Urinary bladder (tissue), 4 donors: Measurements from ENCODE around the gene PRLR. TPM values are rescaled to one million over a fixed set of nuclear protein-coding genes. Genes with fewer than 3 reads are reported as not detected.

Source experiments
- DNase-seq: peaks from one replicate; pipeline ENCODE4 v3.0.0-alpha.2; 2015; ENCODE audit errors: extremely low spot score
- H3K27ac ChIP-seq: one replicate; pipeline ENCODE4 v1.5.1; 2013; ENCODE audit warnings: low read depth, mild to moderate bottlenecking, moderate library complexity
- H3K36me3 ChIP-seq: one replicate; pipeline ENCODE4 v1.6.1; 2013; ENCODE audit warnings: mild to moderate bottlenecking, moderate library complexity; ENCODE audit not compliant: insufficient read depth
- H3K4me1 ChIP-seq: one replicate; pipeline ENCODE4 v1.6.1; 2013; ENCODE audit warnings: mild to moderate bottlenecking, moderate library complexity; ENCODE audit not compliant: insufficient read depth
- H3K4me3 ChIP-seq: one replicate; pipeline ENCODE4 v1.5.1; 2013; ENCODE audit warnings: low read depth, low read length
- WGBS: extraction: QIAGEN DNeasy Blood & Tissue Kit; methylation state at CpG from one replicate; pipeline ENCODE4 v1.1.7; 2013; 5-methylcytosine and 5-hydroxymethylcytosine counted together
- polyA plus RNA-seq: library from polyadenylated mRNA; stranded (reverse); fragments of 200-250 nt; gene quantifications from one replicate; pipeline ENCODE4 v1.2.3, GENCODE V29; 2013
- total RNA-seq: library from RNA; depleted of rRNA; stranded (reverse); fragments of >200 nt; gene quantifications from one replicate; pipeline ENCODE4 v1.2.3, GENCODE V29; 2014
- donor health status: healthy with polysubstance abuse.
- donor health status: healthy.

PRLR gene
- total and polyA plus RNA-seq, 2 donors: 0.98 to 9.7 TPM

GRCh38 chr5:35177783-35178182 is 52.5 kb downstream of the PRLR start:
- no peaks in the 10 kb centered on the region for H3K36me3 ChIP-seq
- no peak overlapping the region for H3K4me3 ChIP-seq
- H3K27ac ChIP-seq: no peak overlapping the region
- no peak for DNase-seq
- H3K4me1 ChIP-seq: no peaks in the 10 kb centered on the region
- 93% methylated on average over 3 of the region's 3 CpGs for WGBS

GRCh38 chr5:35172533-35172932 is 57.8 kb downstream of the PRLR start:
- Histone ChIP-seq H3K27ac (no peak overlapping the region), H3K4me1 (no peaks in the 10 kb centered on the region), H3K4me3 (no peak overlapping the region), H3K36me3 (no peaks in the 10 kb centered on the region)
- 76% methylated on average over 5 of the region's 5 CpGs for WGBS
- DNase-seq: no peak

GRCh38 chr5:35171991-35172390 is 58.3 kb downstream of the PRLR start:
- WGBS: 81% methylated on average over 4 of the region's 4 CpGs

GRCh38 chr5:35171078-35171477 is 59.2 kb downstream of the PRLR start:
- H3K36me3 ChIP-seq: no peaks in the 10 kb centered on the region
- no peaks in the 10 kb centered on the region for H3K4me1 ChIP-seq
- DNase-seq: no peak
- H3K27ac ChIP-seq: no peak overlapping the region
- H3K4me3 ChIP-seq: no peak overlapping the region

More at GRCh38 chr5:35171991-35172390, 58.3 kb downstream of the PRLR start:
- Histone ChIP-seq H3K4me3 (no peak overlapping the region), H3K36me3 (no peaks in the 10 kb centered on the region), H3K27ac (no peak overlapping the region), H3K4me1 (no peaks in the 10 kb centered on the region)
- no peak for DNase-seq

- H3K4me3 ChIP-seq: no peak overlapping the region
- H3K36me3 ChIP-seq: no peaks in the 10 kb centered on the region
- no peak for DNase-seq
- WGBS: 82% methylated on average over 1 of the region's 1 CpG
- H3K27ac ChIP-seq: no peak overlapping the region
- no peaks in the 10 kb centered on the region for H3K4me1 ChIP-seq
These were observed 64.2 kb downstream of the PRLR start for GRCh38 chr5:35166043-35166442.

GRCh38 chr5:35164860-35165542 is 65.3 kb downstream of the PRLR start:
- no peak overlapping the region for H3K4me3 ChIP-seq
- no peak overlapping the region for H3K27ac ChIP-seq
- no peaks in the 10 kb centered on the region for H3K4me1 ChIP-seq
- DNase-seq: no peak
- no peaks in the 10 kb centered on the region for H3K36me3 ChIP-seq
- WGBS: 92% methylated on average over 4 of the region's 4 CpGs

- no peaks in the 10 kb centered on the region for H3K36me3 ChIP-seq
- H3K27ac ChIP-seq: no peak overlapping the region
- DNase-seq: no peak
- no peaks in the 10 kb centered on the region for H3K4me1 ChIP-seq
- no peak overlapping the region for H3K4me3 ChIP-seq
These were observed 66.6 kb downstream of the PRLR start for GRCh38 chr5:35163710-35164033.

- WGBS: 87% methylated on average over 11 of the region's 11 CpGs
- Histone ChIP-seq H3K4me1 (no peaks in the 10 kb centered on the region), H3K36me3 (no peaks in the 10 kb centered on the region), H3K27ac (no peak overlapping the region), H3K4me3 (no peak overlapping the region)
- DNase-seq: no peak
These were observed 67.2 kb downstream of the PRLR start for GRCh38 chr5:35162848-35163709.

- Histone ChIP-seq H3K27ac (no peak overlapping the region), H3K36me3 (no peaks in the 10 kb centered on the region), H3K4me1 (no peaks in the 10 kb centered on the region), H3K4me3 (no peak overlapping the region)
- DNase-seq: no peak
- 32% methylated on average over 7 of the region's 7 CpGs for WGBS
These were observed 68.5 kb downstream of the PRLR start for GRCh38 chr5:35161652-35162273.

GRCh38 chr5:35160486-35161116 is 69.7 kb downstream of the PRLR start:
- Histone ChIP-seq H3K36me3 (no peaks in the 10 kb centered on the region), H3K27ac (no peak overlapping the region), H3K4me3 (no peak overlapping the region), H3K4me1 (no peaks in the 10 kb centered on the region)
- DNase-seq: no peak
- WGBS: 91% methylated on average over 6 of the region's 6 CpGs

- H3K4me1 ChIP-seq: no peaks in the 10 kb centered on the region
- no peaks in the 10 kb centered on the region for H3K36me3 ChIP-seq
- no peak overlapping the region for H3K27ac ChIP-seq
- DNase-seq: no peak
- 59% methylated on average over 2 of the region's 2 CpGs for WGBS
- H3K4me3 ChIP-seq: no peak overlapping the region
These were observed 70.9 kb downstream of the PRLR start for GRCh38 chr5:35159370-35159742.

GRCh38 chr5:35158622-35159369 is 71.5 kb downstream of the PRLR start:
- no peak for DNase-seq
- H3K27ac ChIP-seq: no peak overlapping the region
- H3K4me3 ChIP-seq: no peak overlapping the region
- no peaks in the 10 kb centered on the region for H3K4me1 ChIP-seq
- 50% methylated on average over 7 of the region's 7 CpGs for WGBS
- no peaks in the 10 kb centered on the region for H3K36me3 ChIP-seq

GRCh38 chr5:35158204-35158603 is 72.1 kb downstream of the PRLR start:
- 43% methylated on average over 3 of the region's 3 CpGs for WGBS
- Histone ChIP-seq H3K36me3 (no peaks in the 10 kb centered on the region), H3K4me3 (no peak overlapping the region), H3K4me1 (no peaks in the 10 kb centered on the region), H3K27ac (no peak overlapping the region)
- no peak for DNase-seq
